HFF-Myc (cell line): ENCODE results near the gene SMAD3.

Experiments used
- DNase-seq: peaks from one replicate; pipeline ENCODE4 v3.0.0-alpha.2; 2011; ENCODE audit warnings: low read depth; ENCODE audit errors: extremely low read depth
- H3K4me3 ChIP-seq: replicated peaks from 2 replicates; pipeline ENCODE4 v1.5.1; 2011; ENCODE audit warnings: low read depth, mild to moderate bottlenecking, control low read depth, low read length
- CTCF ChIP-seq: IDR thresholded peaks from 2 replicates; pipeline ENCODE4 v1.5.1; 2012; ENCODE audit warnings: mild to moderate bottlenecking, low read depth, low read length, control low read depth; ENCODE audit errors: missing control alignments

SMAD3 gene

GRCh38 chr15:67076147-67076843, 10.9 kb downstream of the SMAD3 start:
- H3K4me3 ChIP-seq = no peak overlapping the region
- no peak for DNase-seq
- no peak for TF ChIP-seq CTCF

DNA sequence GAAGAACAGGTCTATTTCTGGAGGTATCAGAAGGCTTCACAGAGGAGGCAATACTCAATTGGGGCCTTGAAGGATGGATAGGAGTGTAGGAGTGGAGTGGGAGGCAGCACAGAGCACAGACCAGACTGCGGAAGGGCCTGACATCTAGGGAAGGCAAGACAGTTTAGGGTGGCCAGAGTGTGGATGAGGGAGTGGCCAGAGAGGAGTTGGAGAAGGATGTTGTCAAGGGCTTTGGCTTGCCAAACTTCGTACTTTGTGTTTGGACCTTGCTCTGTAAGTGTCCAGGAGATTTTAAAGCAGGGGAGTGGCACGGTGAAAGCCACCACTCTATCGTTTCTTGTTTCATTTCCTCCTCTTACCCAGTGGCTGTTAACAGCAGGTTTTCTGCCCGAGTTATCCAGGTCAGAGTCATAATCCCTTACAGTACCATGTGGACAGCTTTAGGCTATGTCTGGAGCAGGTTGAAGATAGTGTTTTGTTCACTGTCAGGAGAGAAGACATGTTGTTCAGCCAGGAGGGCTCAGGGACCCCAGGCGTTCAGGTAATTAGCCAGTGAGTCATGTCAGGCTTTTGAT, 12.3 kb downstream of the SMAD3 start:
- no peak overlapping the region for H3K4me3 ChIP-seq
- DNase-seq = no peak
- no peak for TF ChIP-seq CTCF

DNA sequence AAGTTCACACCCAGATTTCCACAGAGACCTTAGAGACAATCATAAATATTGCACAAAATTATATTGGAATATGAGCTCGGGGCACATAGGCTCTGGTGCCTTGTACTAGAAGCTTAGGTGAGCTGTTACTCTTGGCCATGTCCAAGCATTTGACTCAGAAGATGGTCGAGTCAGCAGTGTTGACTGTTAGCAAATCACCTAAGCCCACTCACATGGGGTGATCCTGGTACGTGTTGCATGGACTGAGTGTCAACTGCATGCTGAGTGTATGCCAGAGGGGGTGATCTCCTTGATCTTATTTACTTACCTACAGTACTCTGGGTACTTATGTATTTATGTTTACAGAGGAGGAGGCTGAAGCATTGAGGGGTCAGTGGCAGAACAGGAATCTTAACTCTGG, 14.0 kb downstream of the SMAD3 start:
- no peak for TF ChIP-seq CTCF
- H3K4me3 ChIP-seq = no peak overlapping the region
- DNase-seq = no peak

DNA sequence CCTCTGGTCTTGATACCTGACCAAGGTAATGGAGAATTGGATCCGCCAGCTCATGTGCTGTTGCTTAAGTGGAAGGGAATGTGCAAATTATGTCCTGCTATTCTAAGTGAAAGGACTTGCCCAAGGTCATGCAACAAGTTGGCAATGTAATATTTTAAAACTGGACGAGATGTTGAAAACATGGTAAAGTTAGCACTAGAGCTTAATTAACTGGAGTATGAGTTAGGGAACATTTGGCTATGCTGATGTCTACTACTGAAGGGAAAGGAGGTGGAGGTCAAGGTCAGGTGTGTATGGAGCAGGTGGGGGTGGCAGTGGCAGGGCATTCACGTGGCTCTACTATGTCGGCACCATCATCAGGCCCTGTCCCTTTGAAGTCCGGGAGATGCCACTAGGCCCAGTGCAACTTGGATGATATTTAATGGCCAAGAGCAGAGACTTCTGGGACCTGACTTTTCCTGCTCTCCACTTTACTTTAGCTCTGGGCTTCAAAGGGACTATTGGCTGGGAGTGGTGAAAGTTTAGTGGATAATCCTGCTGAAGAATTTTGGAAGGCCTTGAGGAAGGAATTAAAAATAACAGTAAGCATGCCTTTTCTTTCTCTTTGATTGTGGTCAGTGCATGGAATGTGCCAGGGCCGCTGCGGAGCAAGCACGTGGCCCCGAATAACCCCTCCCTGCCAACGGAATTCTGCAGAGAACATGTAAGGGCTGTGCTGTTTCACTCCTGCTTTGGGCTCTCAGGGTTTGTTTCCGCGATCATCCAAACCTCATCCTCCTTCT, 14.9 kb downstream of the SMAD3 start:
- DNase-seq = no peak

GRCh38 chr15:67080900-67081431, 15.6 kb downstream of the SMAD3 start:
- TF ChIP-seq CTCF = no peak
- no peak for DNase-seq
- no peak overlapping the region for H3K4me3 ChIP-seq

More for the DNA sequence above, 14.9 kb downstream of the SMAD3 start:
- TF ChIP-seq CTCF = no peak
- H3K4me3 ChIP-seq = no peak overlapping the region

- no peak for DNase-seq
- no peak for TF ChIP-seq CTCF
- H3K4me3 ChIP-seq = no peak overlapping the region
These were observed 16.7 kb downstream of the SMAD3 start for GRCh38 chr15:67082007-67082536.
